MCF 10A (cell line): ENCODE measurements around the gene LCAT. TPM values are rescaled to one million over a fixed set of nuclear protein-coding genes. Genes with fewer than 3 reads are reported as not detected.

ENCODE experiments used
- BruUV-seq: library from RNA; stranded (reverse); fragments of 400-500 nt; replicated peaks from 2 replicates; lab custom pipeline; 2021; lab: Mats Ljungman, UMichigan
- CTCF ChIA-PET: fragments of 300-600 bp; sonication (Branson Sonifier 250); formaldehyde crosslinking; extraction: SDS; loops from one replicate; lab custom pipeline; 2021; ENCODE audit warnings: antibody characterized with exemption, inconsistent platforms; lab: Yijun Ruan, JAX
- POLR2A ChIA-PET: fragments of 300-600, 350-650 bp; sonication (Branson Sonifier 250); formaldehyde crosslinking; extraction: SDS; loops from one replicate; lab custom pipeline; 2020; ENCODE audit warnings: antibody characterized with exemption, inconsistent platforms; lab: Yijun Ruan, JAX
- DNase-seq: peaks from one replicate; pipeline ENCODE4 v3.0.0-alpha.2; 2018; ENCODE audit not compliant: unreplicated experiment
- H3K27ac Mint-ChIP-seq: one replicate; pipeline ENCODE4 v1.8.0; 2022; ENCODE audit warnings: mild to moderate bottlenecking, low read depth, mixed read lengths; ENCODE audit not compliant: unreplicated experiment
- H3K27me3 Mint-ChIP-seq: one replicate; pipeline ENCODE4 v1.8.0; 2022; ENCODE audit warnings: mixed read lengths; ENCODE audit not compliant: insufficient read depth, unreplicated experiment
- H3K36me3 Mint-ChIP-seq: one replicate; pipeline ENCODE4 v1.8.0; 2022; ENCODE audit warnings: mild to moderate bottlenecking, moderate library complexity, mixed read lengths; ENCODE audit not compliant: insufficient read depth, unreplicated experiment
- H3K4me1 Mint-ChIP-seq: one replicate; pipeline ENCODE4 v1.8.0; 2022; ENCODE audit warnings: mixed read lengths; ENCODE audit not compliant: insufficient read depth, unreplicated experiment
- H3K4me3 Mint-ChIP-seq: one replicate; pipeline ENCODE4 v1.8.0; 2022; ENCODE audit warnings: mild to moderate bottlenecking, moderate library complexity, mixed read lengths; ENCODE audit not compliant: unreplicated experiment
- H3K9me3 Mint-ChIP-seq: one replicate; pipeline ENCODE4 v1.8.0; 2022; ENCODE audit warnings: mixed read lengths; ENCODE audit not compliant: unreplicated experiment
- intact Hi-C: fragments of 100-400 bp; cut with micrococcal nuclease; formaldehyde crosslinking; loops from 2 replicates; pipeline ENCODE4 v1.14.1; 2022
- total RNA-seq: library from RNA; stranded (reverse); gene quantifications from 2 replicates; pipeline ENCODE4 v1.2.3, GENCODE V29; 2022
- TF ChIP-seq, protein P1 (sequence below): fragments of 200-600 bp; IDR thresholded peaks from one replicate; pipeline ENCODE4 v1.8.0; 2022; ENCODE audit warnings: antibody characterized with exemption, mild to moderate bottlenecking; ENCODE audit not compliant: unreplicated experiment

The LCAT gene
- total RNA-seq, 1 experiment from 2014 or later, result 35.3 TPM

DNA sequence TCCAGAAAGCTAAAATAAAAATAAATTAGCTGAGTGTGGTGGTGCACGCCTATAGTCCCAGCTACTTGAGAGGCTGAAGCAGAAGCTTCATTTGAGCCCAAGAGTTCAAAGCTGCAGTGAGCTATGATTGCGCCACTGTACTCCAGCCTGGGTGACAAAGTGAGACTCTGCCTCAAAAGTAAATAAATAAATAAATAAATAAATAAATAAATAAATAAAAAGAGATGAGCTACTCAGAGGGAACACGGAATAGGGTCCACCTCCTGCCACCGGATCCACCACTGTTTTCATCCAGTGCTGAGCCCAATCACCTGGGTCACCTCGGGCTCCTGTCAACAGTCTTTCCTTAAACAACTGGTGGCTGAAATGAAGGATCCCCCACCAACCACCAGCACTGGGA lies 43.0 kb upstream of the LCAT start:
- no peak for DNase-seq
- CTCF ChIA-PET, result interaction anchor here (0.6 to 1.2 kb wide), 4 partner anchors 18 to 77 kb away, joined by 3 to 4 read pairs (median 4); no protein-coding TSS in a partner anchor
- POLR2A ChIA-PET, result interaction anchor here (1.1 kb wide), 1 partner anchor 22 kb away, joined by 5 read pairs; no protein-coding TSS in a partner anchor
- BruUV-seq, result no TSS peak
- Mint-ChIP-seq H3K9me3 (no peaks in the 10 kb centered on the region), H3K4me3 (no peak overlapping the region), H3K4me1 (peaks cover 6% of the 10 kb centered on the region), H3K27me3 (no peaks in the 10 kb centered on the region), H3K36me3 (no peaks in the 10 kb centered on the region), H3K27ac (no peak overlapping the region)
- intact Hi-C loops, result no loop called here
- TF ChIP-seq, protein P1, sequence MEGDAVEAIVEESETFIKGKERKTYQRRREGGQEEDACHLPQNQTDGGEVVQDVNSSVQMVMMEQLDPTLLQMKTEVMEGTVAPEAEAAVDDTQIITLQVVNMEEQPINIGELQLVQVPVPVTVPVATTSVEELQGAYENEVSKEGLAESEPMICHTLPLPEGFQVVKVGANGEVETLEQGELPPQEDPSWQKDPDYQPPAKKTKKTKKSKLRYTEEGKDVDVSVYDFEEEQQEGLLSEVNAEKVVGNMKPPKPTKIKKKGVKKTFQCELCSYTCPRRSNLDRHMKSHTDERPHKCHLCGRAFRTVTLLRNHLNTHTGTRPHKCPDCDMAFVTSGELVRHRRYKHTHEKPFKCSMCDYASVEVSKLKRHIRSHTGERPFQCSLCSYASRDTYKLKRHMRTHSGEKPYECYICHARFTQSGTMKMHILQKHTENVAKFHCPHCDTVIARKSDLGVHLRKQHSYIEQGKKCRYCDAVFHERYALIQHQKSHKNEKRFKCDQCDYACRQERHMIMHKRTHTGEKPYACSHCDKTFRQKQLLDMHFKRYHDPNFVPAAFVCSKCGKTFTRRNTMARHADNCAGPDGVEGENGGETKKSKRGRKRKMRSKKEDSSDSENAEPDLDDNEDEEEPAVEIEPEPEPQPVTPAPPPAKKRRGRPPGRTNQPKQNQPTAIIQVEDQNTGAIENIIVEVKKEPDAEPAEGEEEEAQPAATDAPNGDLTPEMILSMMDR, result no peak

DNA sequence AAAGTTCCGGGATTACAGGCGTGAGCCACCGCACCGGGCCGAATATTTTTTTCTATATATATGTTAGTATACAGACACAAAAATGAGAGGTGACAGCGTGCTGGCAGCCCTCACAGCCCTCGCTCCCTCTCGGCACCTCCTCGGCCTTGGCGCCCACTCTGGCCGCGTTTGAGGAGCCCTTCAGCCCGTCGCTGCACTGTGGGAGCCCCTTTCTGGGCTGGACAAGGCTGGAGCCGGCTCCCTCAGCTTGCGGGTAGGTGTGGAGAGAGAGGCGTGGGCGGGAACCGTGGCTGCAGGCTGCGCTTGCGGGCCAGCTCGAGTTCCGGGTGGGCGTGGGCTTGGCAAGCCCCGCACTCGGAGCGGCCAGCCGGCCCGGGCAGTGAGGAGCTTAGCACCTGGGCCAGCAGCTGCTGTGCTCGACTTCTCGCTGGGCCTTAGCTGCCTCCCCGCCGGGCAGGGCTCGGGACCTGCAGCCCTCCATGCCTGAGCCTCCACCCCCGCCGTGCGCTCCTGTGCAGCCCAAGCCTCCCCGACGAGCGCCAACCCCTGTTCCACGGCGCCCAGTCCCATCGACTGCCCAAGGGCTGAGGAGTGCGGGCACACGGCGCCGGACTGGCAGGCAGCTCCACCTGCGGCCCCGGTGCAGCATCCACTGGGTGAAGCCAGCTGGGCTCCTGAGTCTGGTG lies 38.2 kb upstream of the LCAT start:
- Mint-ChIP-seq H3K27me3 (no peaks in the 10 kb centered on the region), H3K36me3 (no peaks in the 10 kb centered on the region), H3K4me1 (peaks cover 6% of the 10 kb centered on the region), H3K9me3 (no peaks in the 10 kb centered on the region), H3K4me3 (no peak overlapping the region), H3K27ac (no peak overlapping the region)
- TF ChIP-seq, protein P1, result no peak
- ChIA-PET POLR2A (no interaction called here), CTCF (interaction anchor here (1.0 to 2.0 kb wide), 4 partner anchors 11 to 59 kb away, joined by 3 to 8 read pairs (median 4); no protein-coding TSS in a partner anchor)
- intact Hi-C loops, result no loop called here
- DNase-seq, result no peak
- BruUV-seq, result no TSS peak

DNA sequence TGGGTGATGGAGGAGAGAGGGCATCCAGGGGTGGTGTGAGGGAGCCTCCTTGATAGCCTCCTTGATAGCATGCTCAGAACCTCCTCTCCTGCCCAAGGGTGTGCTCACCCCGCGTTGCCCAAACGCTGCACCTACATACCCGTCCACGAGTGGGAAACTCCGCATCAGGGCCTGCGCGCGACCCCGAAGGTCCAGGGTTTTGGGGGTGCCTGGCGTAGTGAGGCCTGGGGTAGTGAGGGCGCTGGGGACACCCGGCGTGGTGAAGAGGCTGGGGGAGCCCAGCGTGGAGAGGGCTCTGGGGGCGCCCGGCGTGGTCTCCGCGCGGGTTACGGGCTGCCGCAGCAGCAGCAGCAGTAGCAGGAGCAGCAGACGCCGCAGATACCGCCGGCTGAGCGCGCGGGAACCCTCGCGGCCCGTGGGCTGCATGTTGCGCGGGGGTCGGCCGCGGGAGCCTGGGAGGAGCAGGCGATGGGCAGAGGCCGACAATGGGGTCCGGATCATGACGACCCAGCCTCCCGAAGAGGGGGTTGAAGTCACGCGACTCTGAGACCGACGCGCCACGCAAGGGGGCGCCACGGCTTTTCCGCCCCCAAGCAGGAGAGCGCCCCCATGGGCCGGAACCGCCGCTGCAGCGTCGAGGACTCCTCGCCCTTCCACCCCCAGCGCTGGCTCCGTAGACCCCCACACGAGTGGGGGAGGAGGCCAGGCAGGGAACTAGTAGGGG lies 36.2 kb upstream of the LCAT start, which contains the start of gene DPEP3:
TSS of gene DPEP3 (minus strand) at position 545 of the 724 bp plus-strand sequence. CDS start at position 426, 119 bp downstream.
- Mint-ChIP-seq H3K27ac (no peak within 1 kb of the TSS), H3K9me3 (no peaks in the 10 kb centered on the region), H3K36me3 (no peaks in the 10 kb centered on the region), H3K4me3 (no peak within 1 kb of the TSS), H3K27me3 (no peaks in the 10 kb centered on the region), H3K4me1 (peaks cover 6% of the 10 kb centered on the region)
- intact Hi-C loops, result no loop called here
- TF ChIP-seq, protein P1, result no peak
- no peak for DNase-seq
- no TSS peak for BruUV-seq
- ChIA-PET CTCF (no interaction called here), POLR2A (no interaction called here)
